UCSD-AML1 (cell line): ENCODE data around the gene RPRD1B.

Source experiments
- DNase-seq: peaks from one replicate; lab custom pipeline; 2025; ENCODE audit not compliant: unreplicated experiment; lab: John Stamatoyannopoulos, UW

RPRD1B gene

GRCh38 chr20:38036366-38036765 lies 2.8 kb downstream of the RPRD1B start:
- no peak for DNase-seq

- DNase-seq: no peak
Observed at GRCh38 chr20:38040276-38040675, 6.7 kb downstream of the RPRD1B start.

- no peak for DNase-seq
Observed at GRCh38 chr20:38043512-38044300, 10.2 kb downstream of the RPRD1B start.

- DNase-seq: no peak
Observed at GRCh38 chr20:38044685-38045084, 11.1 kb downstream of the RPRD1B start.

- no peak for DNase-seq
Observed at GRCh38 chr20:38046572-38046971, 13.0 kb downstream of the RPRD1B start.

- no peak for DNase-seq
Observed at GRCh38 chr20:38049800-38050199, 16.3 kb downstream of the RPRD1B start.

- no peak for DNase-seq
Observed at GRCh38 chr20:38050686-38051085, 17.1 kb downstream of the RPRD1B start.

GRCh38 chr20:38052870-38053269 lies 19.3 kb downstream of the RPRD1B start:
- no peak for DNase-seq

- DNase-seq: no peak
Observed at GRCh38 chr20:38054647-38055046, 21.1 kb downstream of the RPRD1B start.

- DNase-seq: no peak
Observed at GRCh38 chr20:38055294-38055693, 21.7 kb downstream of the RPRD1B start.

- no peak for DNase-seq
Observed at GRCh38 chr20:38055848-38056247, 22.3 kb downstream of the RPRD1B start.

GRCh38 chr20:38057351-38057972 lies 23.9 kb downstream of the RPRD1B start:
- peak; percentile 66 for DNase-seq

- no peak for DNase-seq
Observed at GRCh38 chr20:38059832-38060231, 26.3 kb downstream of the RPRD1B start.

- no peak for DNase-seq
Observed at GRCh38 chr20:38060536-38060935, 27.0 kb downstream of the RPRD1B start.

- no peak for DNase-seq
Observed at GRCh38 chr20:38061109-38061508, 27.6 kb downstream of the RPRD1B start.

- DNase-seq: no peak
Observed at GRCh38 chr20:38062890-38063289, 29.3 kb downstream of the RPRD1B start.

- no peak for DNase-seq
Observed at GRCh38 chr20:38063911-38064530, 30.5 kb downstream of the RPRD1B start.

- DNase-seq: no peak
Observed at GRCh38 chr20:38065764-38066375, 32.3 kb downstream of the RPRD1B start.

GRCh38 chr20:38066969-38067716 lies 33.6 kb downstream of the RPRD1B start:
- no peak for DNase-seq

- DNase-seq: no peak
Observed at GRCh38 chr20:38067717-38068365, 34.3 kb downstream of the RPRD1B start.

- no peak for DNase-seq
Observed at GRCh38 chr20:38072898-38073297, 39.4 kb downstream of the RPRD1B start.
